ENCODE data around the gene BAAT.

Gene BAAT

GRCh38 chr9:101366038-101366756 is 18.6 kb downstream of the BAAT start:
- Histone ChIP-seq H3K9me3 (ENCODE audit: control insufficient read depth, insufficient read depth, low read depth, low read length) (no peaks in the 10 kb centered on the region), H3K36me3 (ENCODE audit: control insufficient read depth in 2 of 2, insufficient read depth in 1 of 2, low read length in 2 of 2) (no peaks in the 10 kb centered on the region), H3K4me3 (ENCODE audit: low read depth, low read length) (no peak overlapping the region), H3K27ac (ENCODE audit: extremely low read depth, low read depth, low read length) (no peak overlapping the region), H3K4me1 (ENCODE audit: control insufficient read depth, insufficient read depth, low read length) (no peaks in the 10 kb centered on the region)
- POLR2A ChIA-PET = no interaction called here
- TF ChIP-seq ZNF549 (tag by site-specific recombination; IDR thresholded peaks at IDR 0.05) (no peak), ZEB2 (tag by site-specific recombination; IDR thresholded peaks at IDR 0.05) (no peak)
- CTCF ChIA-PET = no interaction called here

DNA sequence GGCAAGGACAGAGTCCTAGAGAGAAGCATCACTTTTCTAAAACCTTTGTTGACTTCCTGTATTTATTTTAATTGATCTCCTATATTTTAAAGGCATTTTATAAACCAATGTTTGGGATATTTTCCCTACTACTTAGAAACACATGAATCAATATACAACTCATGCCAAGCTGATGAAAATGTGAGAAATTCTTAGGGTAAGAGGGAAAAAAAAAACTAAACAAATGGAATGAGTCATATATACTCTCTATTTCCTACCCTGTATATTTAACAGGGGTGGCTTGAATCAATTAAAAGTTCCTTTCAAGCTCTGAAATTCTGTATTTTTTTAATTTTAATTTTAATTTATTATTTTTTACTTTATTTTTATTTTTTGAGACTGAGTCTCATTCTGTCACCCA is 19.6 kb downstream of the BAAT start:
- Histone ChIP-seq H3K4me3 (ENCODE audit: low read depth, low read length) (no peak overlapping the region), H3K9me3 (ENCODE audit: control insufficient read depth, insufficient read depth, low read depth, low read length) (no peaks in the 10 kb centered on the region), H3K27ac (ENCODE audit: extremely low read depth, low read depth, low read length) (no peak overlapping the region), H3K4me1 (ENCODE audit: control insufficient read depth, insufficient read depth, low read length) (no peaks in the 10 kb centered on the region), H3K36me3 (ENCODE audit: control insufficient read depth in 2 of 2, insufficient read depth in 1 of 2, low read length in 2 of 2) (no peaks in the 10 kb centered on the region)
- POLR2A ChIA-PET = no interaction called here
- CTCF ChIA-PET = interaction anchor here (0.6 to 0.7 kb wide), 2 partner anchors 30 to 296 kb away, joined by 3 to 4 read pairs; no protein-coding TSS in a partner anchor
- TF ChIP-seq ZNF654 (tag by site-specific recombination; IDR thresholded peaks at IDR 0.05; ENCODE audit: low read depth) (no peak), ZNF473 (tag by site-specific recombination; IDR thresholded peaks at IDR 0.05) (no peak), ZNF121 (tag by site-specific recombination; IDR thresholded peaks at IDR 0.05) (no peak), ZNF549 (tag by site-specific recombination; IDR thresholded peaks at IDR 0.05) (no peak), ZBTB21 (tag by site-specific recombination; IDR thresholded peaks at IDR 0.05) (no peak), TRIM28 (IDR thresholded peaks at IDR 0.05; ENCODE audit: borderline replicate concordance, low read length) (no peak), RBAK (tag by site-specific recombination; IDR thresholded peaks at IDR 0.05) (no peak), ZFHX2 (tag by site-specific recombination; conservative IDR thresholded peaks at IDR 0.05) (no peak), ZNF830 (tag by site-specific recombination; IDR thresholded peaks at IDR 0.05; ENCODE audit: low read depth) (no peak), PRDM1 (tag by site-specific recombination; IDR thresholded peaks at IDR 0.05) (no peak), ZNF701 (tag by site-specific recombination; IDR thresholded peaks at IDR 0.05) (no peak), HOXD13 (CRISPR knock-in tag; IDR thresholded peaks at IDR 0.05; ENCODE audit: borderline replicate concordance) (no peak), ZNF610 (tag by site-specific recombination; IDR thresholded peaks at IDR 0.05; ENCODE audit: borderline replicate concordance) (no peak), ZNF664 (tag by site-specific recombination; IDR thresholded peaks at IDR 0.05) (no peak), ZNF843 (tag by site-specific recombination; IDR thresholded peaks at IDR 0.05) (no peak)
- TF ChIP-seq, protein P1, sequence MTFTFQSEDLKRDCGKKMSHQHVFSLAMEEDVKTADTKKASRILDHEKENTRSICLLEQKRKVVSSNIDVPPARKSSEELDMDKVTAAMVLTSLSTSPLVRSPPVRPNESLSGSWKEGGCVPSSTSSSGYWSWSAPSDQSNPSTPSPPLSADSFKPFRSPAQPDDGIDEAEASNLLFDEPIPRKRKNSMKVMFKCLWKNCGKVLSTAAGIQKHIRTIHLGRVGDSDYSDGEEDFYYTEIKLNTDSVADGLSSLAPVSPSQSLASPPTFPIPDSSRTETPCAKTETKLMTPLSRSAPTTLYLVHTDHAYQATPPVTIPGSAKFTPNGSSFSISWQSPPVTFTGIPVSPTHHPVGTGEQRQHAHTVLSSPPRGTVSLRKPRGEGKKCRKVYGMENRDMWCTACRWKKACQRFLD (tag by site-specific recombination; IDR thresholded peaks at IDR 0.05) = no peak
- TF ChIP-seq, protein P2, sequence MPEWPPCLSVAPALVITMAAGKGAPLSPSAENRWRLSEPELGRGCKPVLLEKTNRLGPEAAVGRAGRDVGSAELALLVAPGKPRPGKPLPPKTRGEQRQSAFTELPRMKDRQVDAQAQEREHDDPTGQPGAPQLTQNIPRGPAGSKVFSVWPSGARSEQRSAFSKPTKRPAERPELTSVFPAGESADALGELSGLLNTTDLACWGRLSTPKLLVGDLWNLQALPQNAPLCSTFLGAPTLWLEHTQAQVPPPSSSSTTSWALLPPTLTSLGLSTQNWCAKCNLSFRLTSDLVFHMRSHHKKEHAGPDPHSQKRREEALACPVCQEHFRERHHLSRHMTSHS (tag by site-specific recombination; IDR thresholded peaks at IDR 0.05) = no peak
- TF ChIP-seq, protein P3, sequence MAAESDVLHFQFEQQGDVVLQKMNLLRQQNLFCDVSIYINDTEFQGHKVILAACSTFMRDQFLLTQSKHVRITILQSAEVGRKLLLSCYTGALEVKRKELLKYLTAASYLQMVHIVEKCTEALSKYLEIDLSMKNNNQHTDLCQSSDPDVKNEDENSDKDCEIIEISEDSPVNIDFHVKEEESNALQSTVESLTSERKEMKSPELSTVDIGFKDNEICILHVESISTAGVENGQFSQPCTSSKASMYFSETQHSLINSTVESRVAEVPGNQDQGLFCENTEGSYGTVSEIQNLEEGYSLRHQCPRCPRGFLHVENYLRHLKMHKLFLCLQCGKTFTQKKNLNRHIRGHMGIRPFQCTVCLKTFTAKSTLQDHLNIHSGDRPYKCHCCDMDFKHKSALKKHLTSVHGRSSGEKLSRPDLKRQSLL (tag by site-specific recombination; IDR thresholded peaks at IDR 0.05) = no peak
- TF ChIP-seq, protein P4, sequence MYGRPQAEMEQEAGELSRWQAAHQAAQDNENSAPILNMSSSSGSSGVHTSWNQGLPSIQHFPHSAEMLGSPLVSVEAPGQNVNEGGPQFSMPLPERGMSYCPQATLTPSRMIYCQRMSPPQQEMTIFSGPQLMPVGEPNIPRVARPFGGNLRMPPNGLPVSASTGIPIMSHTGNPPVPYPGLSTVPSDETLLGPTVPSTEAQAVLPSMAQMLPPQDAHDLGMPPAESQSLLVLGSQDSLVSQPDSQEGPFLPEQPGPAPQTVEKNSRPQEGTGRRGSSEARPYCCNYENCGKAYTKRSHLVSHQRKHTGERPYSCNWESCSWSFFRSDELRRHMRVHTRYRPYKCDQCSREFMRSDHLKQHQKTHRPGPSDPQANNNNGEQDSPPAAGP (tag by site-specific recombination; IDR thresholded peaks at IDR 0.05) = no peak
- TF ChIP-seq, protein P5, sequence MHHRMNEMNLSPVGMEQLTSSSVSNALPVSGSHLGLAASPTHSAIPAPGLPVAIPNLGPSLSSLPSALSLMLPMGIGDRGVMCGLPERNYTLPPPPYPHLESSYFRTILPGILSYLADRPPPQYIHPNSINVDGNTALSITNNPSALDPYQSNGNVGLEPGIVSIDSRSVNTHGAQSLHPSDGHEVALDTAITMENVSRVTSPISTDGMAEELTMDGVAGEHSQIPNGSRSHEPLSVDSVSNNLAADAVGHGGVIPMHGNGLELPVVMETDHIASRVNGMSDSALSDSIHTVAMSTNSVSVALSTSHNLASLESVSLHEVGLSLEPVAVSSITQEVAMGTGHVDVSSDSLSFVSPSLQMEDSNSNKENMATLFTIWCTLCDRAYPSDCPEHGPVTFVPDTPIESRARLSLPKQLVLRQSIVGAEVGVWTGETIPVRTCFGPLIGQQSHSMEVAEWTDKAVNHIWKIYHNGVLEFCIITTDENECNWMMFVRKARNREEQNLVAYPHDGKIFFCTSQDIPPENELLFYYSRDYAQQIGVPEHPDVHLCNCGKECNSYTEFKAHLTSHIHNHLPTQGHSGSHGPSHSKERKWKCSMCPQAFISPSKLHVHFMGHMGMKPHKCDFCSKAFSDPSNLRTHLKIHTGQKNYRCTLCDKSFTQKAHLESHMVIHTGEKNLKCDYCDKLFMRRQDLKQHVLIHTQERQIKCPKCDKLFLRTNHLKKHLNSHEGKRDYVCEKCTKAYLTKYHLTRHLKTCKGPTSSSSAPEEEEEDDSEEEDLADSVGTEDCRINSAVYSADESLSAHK (tag by site-specific recombination; IDR thresholded peaks at IDR 0.05) = no peak

All from HEK293 (cell line).